Ecto neural progenitor cell (in vitro differentiated cells): ENCODE results near the gene NME3.
"Not testable (repeated sequence)": the region's sequence is repeated elsewhere in the genome, so short reads cannot be mapped to it uniquely, and the experiment has no call there.

Experiments used
- DNase-seq: peaks from one replicate; pipeline ENCODE4 v3.0.0-alpha.2; 2018; ENCODE audit warnings: low spot score

Gene NME3

GRCh38 chr16:1747934-1748333 is 23.4 kb downstream of the NME3 start:
- DNase-seq, result no peak

GRCh38 chr16:1746693-1747195 is 24.6 kb downstream of the NME3 start:
- no peak for DNase-seq

GRCh38 chr16:1745900-1746692 is 25.2 kb downstream of the NME3 start:
- DNase-seq, result no peak

GRCh38 chr16:1745181-1745899 is 26.0 kb downstream of the NME3 start:
- no peak for DNase-seq

- DNase-seq, result no peak
Observed at GRCh38 chr16:1744338-1744840, 27.0 kb downstream of the NME3 start.

- DNase-seq, result no peak
Observed at GRCh38 chr16:1743376-1744337, 27.7 kb downstream of the NME3 start.

- no peak for DNase-seq
Observed at GRCh38 chr16:1741553-1742165, 29.7 kb downstream of the NME3 start.

GRCh38 chr16:1740781-1741490 is 30.4 kb downstream of the NME3 start:
- DNase-seq, result peak; percentile 42

GRCh38 chr16:1740234-1740633 is 31.1 kb downstream of the NME3 start:
- DNase-seq, result no peak

- DNase-seq, result no peak
Observed at GRCh38 chr16:1734816-1735215, 36.5 kb downstream of the NME3 start.

GRCh38 chr16:1734123-1734522 is 37.2 kb downstream of the NME3 start:
- no peak for DNase-seq

- not testable (repeated sequence) for DNase-seq
Observed at GRCh38 chr16:1732551-1732987, 38.8 kb downstream of the NME3 start.

- no peak for DNase-seq
Observed at GRCh38 chr16:1732071-1732470, 39.3 kb downstream of the NME3 start.

- no peak for DNase-seq
Observed at GRCh38 chr16:1731603-1732002, 39.7 kb downstream of the NME3 start.

- no peak for DNase-seq
Observed at GRCh38 chr16:1731073-1731472, 40.3 kb downstream of the NME3 start.

GRCh38 chr16:1729445-1729844 is 41.9 kb downstream of the NME3 start:
- no peak for DNase-seq

GRCh38 chr16:1729026-1729425 is 42.3 kb downstream of the NME3 start:
- no peak for DNase-seq

- DNase-seq, result no peak
Observed at GRCh38 chr16:1727651-1728624, 43.4 kb downstream of the NME3 start.

GRCh38 chr16:1726661-1727502 is 44.5 kb downstream of the NME3 start:
- no peak for DNase-seq
